Gastroesophageal sphincter (tissue), 3 donors: Measurements from ENCODE around the gene OBSCN.

Source experiments
- EP300 ChIP-seq: sonication (generic); formaldehyde crosslinking; IDR thresholded peaks from one replicate; pipeline ENCODE4 v1.6.1; 2017; ENCODE audit warnings: antibody characterized with exemption, mild to moderate bottlenecking
- POLR2A ChIP-seq, 2 donors: fragments of 450-650 bp; IDR thresholded peaks; one replicate each; pipeline ENCODE4 v1.6.1; 2017; ENCODE audit warnings: antibody characterized with exemption in 2 of 2, mild to moderate bottlenecking in 2 of 2, moderate library complexity in 1 of 2
- POLR2AphosphoS5 ChIP-seq: sonication (generic); formaldehyde crosslinking; IDR thresholded peaks from one replicate; pipeline ENCODE4 v1.6.1; 2017; ENCODE audit warnings: antibody characterized with exemption
- TF ChIP-seq, protein P1 (sequence below), 4 experiments: fragments of 200-600 bp in 2 of 4; fragments of 450-650 bp in 2 of 4; sonication (generic) in 1 of 4; IDR thresholded peaks; one replicate each; pipeline ENCODE4 v1.5.1; 2017 to 2019; ENCODE audit warnings: antibody characterized with exemption in 4 of 4, mild to moderate bottlenecking in 2 of 4, moderate library complexity in 2 of 4

- TF ChIP-seq, protein P1, sequence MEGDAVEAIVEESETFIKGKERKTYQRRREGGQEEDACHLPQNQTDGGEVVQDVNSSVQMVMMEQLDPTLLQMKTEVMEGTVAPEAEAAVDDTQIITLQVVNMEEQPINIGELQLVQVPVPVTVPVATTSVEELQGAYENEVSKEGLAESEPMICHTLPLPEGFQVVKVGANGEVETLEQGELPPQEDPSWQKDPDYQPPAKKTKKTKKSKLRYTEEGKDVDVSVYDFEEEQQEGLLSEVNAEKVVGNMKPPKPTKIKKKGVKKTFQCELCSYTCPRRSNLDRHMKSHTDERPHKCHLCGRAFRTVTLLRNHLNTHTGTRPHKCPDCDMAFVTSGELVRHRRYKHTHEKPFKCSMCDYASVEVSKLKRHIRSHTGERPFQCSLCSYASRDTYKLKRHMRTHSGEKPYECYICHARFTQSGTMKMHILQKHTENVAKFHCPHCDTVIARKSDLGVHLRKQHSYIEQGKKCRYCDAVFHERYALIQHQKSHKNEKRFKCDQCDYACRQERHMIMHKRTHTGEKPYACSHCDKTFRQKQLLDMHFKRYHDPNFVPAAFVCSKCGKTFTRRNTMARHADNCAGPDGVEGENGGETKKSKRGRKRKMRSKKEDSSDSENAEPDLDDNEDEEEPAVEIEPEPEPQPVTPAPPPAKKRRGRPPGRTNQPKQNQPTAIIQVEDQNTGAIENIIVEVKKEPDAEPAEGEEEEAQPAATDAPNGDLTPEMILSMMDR (IDR thresholded peaks at IDR 0.05): no peak
- TF ChIP-seq EP300 (no peak), POLR2A (IDR thresholded peaks at IDR 0.05) (no peak), POLR2AphosphoS5 (no peak)
Measured at GRCh38 chr1:228291906-228292608, 84.2 kb downstream of the OBSCN start.
